Breast epithelium (tissue), 4 donors: ENCODE measurements around the gene DSTYK. TPM values are rescaled to one million over a fixed set of nuclear protein-coding genes. Genes with fewer than 3 reads are reported as not detected.
"Not testable (repeated sequence)": the region's sequence is repeated elsewhere in the genome, so short reads cannot be mapped to it uniquely, and the experiment has no call there.

Experiments
- DNase-seq, 2 donors: peaks; one replicate each; pipeline ENCODE4 v3.0.0-alpha.2; 2019; ENCODE audit warnings: low spot score in 2 of 2
- H3K27ac ChIP-seq, 2 donors: fragments of 200-600 bp; sonication (generic) in 1 of 2; one replicate each; pipeline ENCODE4 v1.5.1; 2016 to 2019; ENCODE audit warnings: mild to moderate bottlenecking in 1 of 2
- H3K27me3 ChIP-seq, 2 donors: fragments of 200-600 bp; sonication (generic) in 1 of 2; one replicate each; pipeline versions ENCODE4 v1.5.1 to v1.6.0; 2017 to 2019; ENCODE audit warnings: control low read depth in 1 of 2, mild to moderate bottlenecking in 1 of 2
- H3K36me3 ChIP-seq: fragments of 200-600 bp; one replicate; pipeline ENCODE4 v1.5.1; 2019
- H3K4me1 ChIP-seq, 2 donors: fragments of 200-600 bp; sonication (generic); one replicate each; pipeline ENCODE4 v1.5.1; 2016 to 2019; ENCODE audit warnings: control low read depth in 1 of 2
- H3K4me3 ChIP-seq, 3 donors: fragments of 200-600 bp; sonication (generic); 1 replicate in 2 of 3; 2 replicates in 1 of 3; pipeline ENCODE4 v1.5.1; 2016 to 2019; ENCODE audit warnings: mild to moderate bottlenecking in 3 of 3, moderate library complexity in 2 of 3
- H3K9me3 ChIP-seq, 2 donors: fragments of 200-600 bp; sonication (generic) in 1 of 2; one replicate each; pipeline ENCODE4 v1.5.1; 2016 to 2019; ENCODE audit warnings: control low read depth in 1 of 2
- CTCF ChIP-seq, 3 donors: fragments of 450-650 bp; IDR thresholded peaks; one replicate each; pipeline ENCODE4 v1.5.1; 2016 to 2017; ENCODE audit warnings: antibody characterized with exemption in 3 of 3, mild to moderate bottlenecking in 3 of 3, moderate library complexity in 3 of 3
- POLR2A ChIP-seq: fragments of 450-650 bp; IDR thresholded peaks from one replicate; pipeline ENCODE4 v1.6.1; 2016; ENCODE audit warnings: antibody characterized with exemption, mild to moderate bottlenecking, moderate library complexity
- POLR2AphosphoS5 ChIP-seq, 3 donors: sonication (generic); formaldehyde crosslinking; IDR thresholded peaks; one replicate each; pipeline ENCODE4 v1.6.1; 2017; ENCODE audit warnings: antibody characterized with exemption in 3 of 3
- intact Hi-C: fragments of 100-400 bp; cut with DNase I; formaldehyde crosslinking; loops from one replicate; pipeline ENCODE4 v1.15.1; 2023; ENCODE audit warnings: low total_unique reads
- total RNA-seq, 3 donors: library from RNA; depleted of rRNA; stranded (reverse); fragments of >200 nt; gene quantifications; one replicate each; pipeline ENCODE4 v1.1.0, GENCODE V29; 2016

DSTYK gene
- total RNA-seq, 3 donors from 2014 or later = 10.2 to 19.3 (median 12.5) TPM

- no peaks in the 10 kb centered on the region for H3K27me3 ChIP-seq
- H3K27ac ChIP-seq = peak overlapping the region; percentile 40 to 70
- no peaks in the 10 kb centered on the region for H3K9me3 ChIP-seq
- no peak for DNase-seq
- no peaks in the 10 kb centered on the region for H3K36me3 ChIP-seq
- H3K4me1 ChIP-seq = peaks cover 0 to 11% of the 10 kb centered on the region in 2 donors
- TF ChIP-seq CTCF (IDR thresholded peaks at IDR 0.05) (no peak), POLR2A (no peak), POLR2AphosphoS5 (IDR thresholded peaks at IDR 0.05) (no peak)
- H3K4me3 ChIP-seq = no peak overlapping the region
- intact Hi-C loops = no loop called here
These were observed 27.7 kb downstream of the DSTYK start for GRCh38 chr1:205183676-205184335.

- Histone ChIP-seq H3K27ac (peak overlapping the region; percentile 40 to 70), H3K9me3 (no peaks in the 10 kb centered on the region), H3K4me3 (no peak overlapping the region), H3K36me3 (no peaks in the 10 kb centered on the region), H3K4me1 (peaks cover 0 to 11% of the 10 kb centered on the region in 2 donors), H3K27me3 (no peaks in the 10 kb centered on the region)
- TF ChIP-seq POLR2AphosphoS5 (IDR thresholded peaks at IDR 0.05) (no peak), POLR2A (no peak), CTCF (IDR thresholded peaks at IDR 0.05) (no peak)
- intact Hi-C loops = no loop called here
- no peak for DNase-seq
These were observed 28.6 kb downstream of the DSTYK start for GRCh38 chr1:205182930-205183329.

GRCh38 chr1:205180331-205180730 is 31.2 kb downstream of the DSTYK start:
- intact Hi-C loops, H3K36me3 ChIP-seq, H3K9me3 ChIP-seq, H3K27me3 ChIP-seq, H3K27ac ChIP-seq, DNase-seq, H3K4me3 ChIP-seq: not testable (repeated sequence)
- H3K4me1 ChIP-seq = peaks cover 0 to 11% of the 10 kb centered on the region in 2 donors

GRCh38 chr1:205179842-205180241 is 31.7 kb downstream of the DSTYK start:
- Histone ChIP-seq H3K27ac (no peak overlapping the region), H3K36me3 (no peaks in the 10 kb centered on the region), H3K4me1 (peaks cover 0 to 11% of the 10 kb centered on the region in 2 donors), H3K9me3 (no peaks in the 10 kb centered on the region), H3K4me3 (no peak overlapping the region), H3K27me3 (no peaks in the 10 kb centered on the region)
- intact Hi-C loops = no loop called here
- no peak for DNase-seq
- TF ChIP-seq POLR2A = no peak
- TF ChIP-seq CTCF (IDR thresholded peaks at IDR 0.05) = no peak
- TF ChIP-seq POLR2AphosphoS5 (IDR thresholded peaks at IDR 0.05) = no peak

- H3K27ac ChIP-seq = no peak overlapping the region
- intact Hi-C loops = no loop called here
These were observed 38.7 kb downstream of the DSTYK start for GRCh38 chr1:205172729-205173366.

More at GRCh38 chr1:205172729-205173366, 38.7 kb downstream of the DSTYK start:
- no peaks in the 10 kb centered on the region for H3K36me3 ChIP-seq
- H3K4me1 ChIP-seq = no peaks in the 10 kb centered on the region
- no peak for DNase-seq
- no peak overlapping the region for H3K4me3 ChIP-seq
- TF ChIP-seq POLR2AphosphoS5 (IDR thresholded peaks at IDR 0.05) (no peak), POLR2A (no peak), CTCF (IDR thresholded peaks at IDR 0.05) (no peak)
- no peaks in the 10 kb centered on the region for H3K27me3 ChIP-seq
- H3K9me3 ChIP-seq = no peaks in the 10 kb centered on the region
